ENCODE measurements around the gene HPCA.

The HPCA gene

DNA sequence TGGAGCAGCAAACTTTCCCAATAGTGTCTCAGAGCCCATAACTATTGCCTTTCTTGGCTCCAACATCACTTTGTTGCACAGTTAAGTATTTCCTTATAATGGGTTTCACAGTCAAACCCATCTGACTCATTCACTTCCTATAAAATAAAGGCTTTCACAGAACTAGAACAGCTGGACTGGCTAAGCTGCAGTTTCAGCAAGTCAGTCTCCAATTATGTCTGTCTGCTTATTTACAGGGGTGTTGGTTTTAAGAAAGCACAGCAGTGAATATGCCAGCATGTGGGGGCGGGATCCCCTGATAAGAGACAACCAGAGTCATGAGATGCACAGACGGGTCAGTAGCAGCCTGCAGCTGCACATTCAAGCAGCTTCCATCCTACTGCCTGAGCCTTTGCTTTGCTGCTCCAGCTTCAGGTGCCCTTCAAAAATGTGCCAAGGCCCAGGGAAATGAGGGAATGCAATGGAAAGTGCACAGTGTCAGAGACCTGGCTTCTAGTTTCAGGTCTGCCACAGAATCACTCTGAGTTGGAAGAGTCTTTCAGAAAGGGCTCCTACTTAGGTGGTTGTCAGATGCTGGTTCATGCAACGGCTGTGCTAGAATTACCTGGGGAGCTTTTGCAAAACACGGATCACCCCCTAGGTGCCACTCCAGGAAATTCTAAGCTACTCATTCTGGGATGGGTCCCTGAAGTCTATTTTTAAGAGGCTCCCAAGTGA lies 53.5 kb downstream of the HPCA start:
- no peak for DNase-seq

DNA sequence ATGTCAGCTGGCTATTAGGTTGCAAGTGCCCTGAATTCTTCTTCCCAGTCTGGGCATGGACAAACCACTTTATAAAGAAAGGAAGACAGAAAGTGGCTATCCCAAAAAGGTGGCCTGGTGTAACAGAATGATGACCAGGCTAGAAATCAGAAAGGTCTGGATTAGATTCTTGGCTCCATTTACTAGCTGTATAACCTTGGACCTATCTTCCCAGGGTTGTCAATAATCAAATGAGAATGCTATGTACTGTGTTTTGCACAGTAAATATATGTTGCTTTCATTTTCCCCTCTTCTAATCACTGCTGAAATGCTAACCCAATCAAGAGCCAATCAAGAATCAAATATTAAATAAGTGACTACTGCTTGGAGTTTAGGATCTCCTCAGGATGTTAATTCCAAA lies 57.9 kb downstream of the HPCA start:
- no peak for DNase-seq
